NCI-H446 (cell line): Measurements from ENCODE around the gene USP9Y.
A peak's percentile ranks its signal among the peaks of the same experiment; 100 is the strongest.

Experiments used
- DNase-seq, 2 experiments: peaks; one replicate each; lab custom pipeline; 2025; lab: John Stamatoyannopoulos, UW

USP9Y gene

GRCh38 chrY:12793999-12794398, 93.0 kb downstream of the USP9Y start:
- no peak for DNase-seq

- no peak for DNase-seq
Observed at GRCh38 chrY:12808046-12808445, 107.0 kb downstream of the USP9Y start.

GRCh38 chrY:12809034-12809433, 108.0 kb downstream of the USP9Y start:
- DNase-seq, result no peak

GRCh38 chrY:12823408-12823807, 122.4 kb downstream of the USP9Y start:
- no peak for DNase-seq

GRCh38 chrY:12826791-12827190, 125.8 kb downstream of the USP9Y start:
- no peak for DNase-seq

- no peak for DNase-seq
Observed at GRCh38 chrY:12833284-12833683, 132.3 kb downstream of the USP9Y start.

- DNase-seq, result no peak
Observed at GRCh38 chrY:12837550-12837949, 136.5 kb downstream of the USP9Y start.

- no peak for DNase-seq
Observed at GRCh38 chrY:12841368-12841767, 140.3 kb downstream of the USP9Y start.

- no peak for DNase-seq
Observed at GRCh38 chrY:12846793-12847192, 145.8 kb downstream of the USP9Y start.

GRCh38 chrY:12855791-12856275, 154.8 kb downstream of the USP9Y start:
- no peak for DNase-seq

GRCh38 chrY:12867960-12868359, 166.9 kb downstream of the USP9Y start:
- no peak for DNase-seq

GRCh38 chrY:12896973-12897372, 195.9 kb downstream of the USP9Y start:
- no peak for DNase-seq

GRCh38 chrY:12898604-12899003, 197.6 kb downstream of the USP9Y start:
- no peak for DNase-seq

- peak in 1 of 2 experiments; percentile 77 for DNase-seq
Observed at GRCh38 chrY:12904618-12905516, 203.8 kb downstream of the USP9Y start, which contains the start of gene DDX3Y. Gene DDX3Y, plus strand, starts transcription at chrY:12904868. Its CDS starts 69 bp downstream, at chrY:12904937.

- DNase-seq, result peak in 1 of 2 experiments; percentile 26
Observed at GRCh38 chrY:12905517-12905872, 204.5 kb downstream of the USP9Y start.

- DNase-seq, result no peak
Observed at GRCh38 chrY:12905895-12906294, 204.9 kb downstream of the USP9Y start.
